Omental fat pad (tissue), 4 donors: Measurements from ENCODE around the gene KRT6A. TPM values are rescaled to one million over a fixed set of nuclear protein-coding genes. Genes with fewer than 3 reads are reported as not detected.
A peak's percentile ranks its signal among the peaks of the same experiment; 100 is the strongest.
"Not testable (repeated sequence)": the region's sequence is repeated elsewhere in the genome, so short reads cannot be mapped to it uniquely, and the experiment has no call there.

ENCODE experiments used
- ATAC-seq: fragments of 150-250 bp; one replicate; pipeline ENCODE4 v1.9.1; 2016; ENCODE audit warnings: mild to moderate bottlenecking, moderate library complexity; ENCODE audit not compliant: low FRiP score
- DNase-seq: peaks from one replicate; pipeline ENCODE4 v3.0.0-alpha.2; 2019; ENCODE audit warnings: low spot score
- total RNA-seq, 4 donors: library from RNA; depleted of rRNA; stranded (reverse); fragments of >200 nt; gene quantifications; one replicate each; pipeline ENCODE4 v1.1.0, GENCODE V29; 2016
- TF ChIP-seq, protein P1 (sequence below), 3 donors: fragments of 450-650 bp; IDR thresholded peaks; one replicate each; pipeline ENCODE4 v1.5.1; 2016 to 2017; ENCODE audit warnings: antibody characterized with exemption in 3 of 3, mild to moderate bottlenecking in 3 of 3, moderate library complexity in 2 of 3

Gene KRT6A
- total RNA-seq, 4 donors from 2014 or later, result 3.3 to 40.7 (median 8.4) TPM

DNA sequence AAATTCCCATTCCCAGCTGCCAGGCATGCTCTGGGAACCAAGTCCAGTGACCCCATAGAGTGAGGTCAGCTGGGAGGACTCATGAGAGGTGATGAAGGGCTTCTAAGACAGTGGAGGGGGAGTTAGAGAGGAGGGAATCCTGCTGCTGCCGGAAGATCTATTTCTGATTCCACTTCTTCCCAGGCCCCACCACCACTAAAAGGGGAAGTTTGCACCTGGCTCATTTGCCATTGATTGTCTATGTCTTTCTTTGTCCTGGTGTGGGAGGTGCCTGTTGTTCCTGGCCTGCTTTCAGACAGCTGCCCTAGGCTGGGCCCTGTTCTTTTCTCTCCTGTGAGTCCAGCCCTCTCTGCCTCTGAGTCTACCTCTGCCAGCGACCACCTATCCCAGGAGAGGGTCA lies 3.0 kb upstream of the KRT6A start:
- no peak for ATAC-seq
- no peak for DNase-seq
- TF ChIP-seq, protein P1, sequence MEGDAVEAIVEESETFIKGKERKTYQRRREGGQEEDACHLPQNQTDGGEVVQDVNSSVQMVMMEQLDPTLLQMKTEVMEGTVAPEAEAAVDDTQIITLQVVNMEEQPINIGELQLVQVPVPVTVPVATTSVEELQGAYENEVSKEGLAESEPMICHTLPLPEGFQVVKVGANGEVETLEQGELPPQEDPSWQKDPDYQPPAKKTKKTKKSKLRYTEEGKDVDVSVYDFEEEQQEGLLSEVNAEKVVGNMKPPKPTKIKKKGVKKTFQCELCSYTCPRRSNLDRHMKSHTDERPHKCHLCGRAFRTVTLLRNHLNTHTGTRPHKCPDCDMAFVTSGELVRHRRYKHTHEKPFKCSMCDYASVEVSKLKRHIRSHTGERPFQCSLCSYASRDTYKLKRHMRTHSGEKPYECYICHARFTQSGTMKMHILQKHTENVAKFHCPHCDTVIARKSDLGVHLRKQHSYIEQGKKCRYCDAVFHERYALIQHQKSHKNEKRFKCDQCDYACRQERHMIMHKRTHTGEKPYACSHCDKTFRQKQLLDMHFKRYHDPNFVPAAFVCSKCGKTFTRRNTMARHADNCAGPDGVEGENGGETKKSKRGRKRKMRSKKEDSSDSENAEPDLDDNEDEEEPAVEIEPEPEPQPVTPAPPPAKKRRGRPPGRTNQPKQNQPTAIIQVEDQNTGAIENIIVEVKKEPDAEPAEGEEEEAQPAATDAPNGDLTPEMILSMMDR (IDR thresholded peaks at IDR 0.05), result no peak

DNA sequence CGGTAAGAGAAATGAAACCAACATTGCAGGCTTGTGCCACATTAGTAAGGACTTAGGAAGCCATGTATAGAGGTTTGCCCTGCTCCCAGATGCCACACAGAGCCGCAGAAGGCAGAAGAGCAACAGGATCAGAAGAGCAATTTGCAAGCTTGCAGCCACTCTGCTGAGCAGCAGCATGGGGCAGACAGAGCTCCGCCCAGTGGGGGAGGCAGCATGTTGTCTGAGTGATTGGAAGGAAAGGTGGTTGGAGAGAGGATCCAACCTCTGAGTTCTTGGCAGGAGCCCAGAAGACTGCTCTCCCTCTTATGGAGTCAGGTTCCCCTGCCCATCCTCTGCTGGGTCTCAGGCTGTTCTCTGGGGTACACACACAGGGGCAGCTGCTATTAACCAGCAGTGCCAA lies 2.3 kb upstream of the KRT6A start:
- peak; percentile 16 for ATAC-seq
- TF ChIP-seq, protein P1 (IDR thresholded peaks at IDR 0.05), result no peak
- DNase-seq, result no peak

DNA sequence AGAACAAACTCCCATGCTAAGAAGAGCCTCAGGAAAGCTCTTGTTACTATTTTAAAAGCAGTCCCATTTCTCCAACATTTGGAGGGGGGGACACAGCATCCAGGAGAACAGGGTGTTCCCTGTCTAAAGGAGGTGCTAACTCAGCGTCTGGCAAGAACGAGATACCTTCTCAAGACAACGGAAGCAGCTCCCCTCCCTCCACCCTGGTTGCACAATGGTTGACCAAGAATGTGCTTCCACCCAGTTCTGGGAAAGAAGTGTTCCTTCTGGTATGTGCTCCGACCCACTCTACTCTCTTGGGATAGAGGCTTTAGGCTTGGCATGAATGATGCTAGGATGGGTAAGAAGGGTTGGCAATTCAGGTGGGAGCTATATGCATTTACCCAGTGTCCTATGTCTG lies 1.5 kb upstream of the KRT6A start:
- TF ChIP-seq, protein P1 (IDR thresholded peaks at IDR 0.05), result no peak
- ATAC-seq (peak; percentile 68), DNase-seq (peak; percentile 34)

DNA sequence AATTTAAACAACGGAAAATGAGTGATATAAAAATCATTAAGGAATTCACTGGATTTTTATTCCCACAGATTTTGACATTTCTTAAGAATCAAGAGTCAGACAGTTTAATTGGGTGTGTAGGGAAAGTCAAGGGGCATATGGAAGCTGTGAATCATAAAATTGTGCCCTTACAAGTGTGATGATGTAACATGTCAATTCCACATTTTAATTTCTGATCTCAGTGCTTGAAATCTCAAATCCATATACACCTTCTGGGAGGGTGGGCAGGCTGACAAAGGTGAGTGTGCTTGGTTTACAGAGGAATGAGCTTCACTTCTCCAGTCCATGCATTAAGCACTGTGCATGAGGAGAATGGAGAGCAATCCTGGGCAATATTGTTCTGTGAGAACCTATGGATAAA lies 1.0 kb upstream of the KRT6A start:
- TF ChIP-seq, protein P1 (IDR thresholded peaks at IDR 0.05), result no peak
- ATAC-seq (no peak), DNase-seq (no peak)

DNA sequence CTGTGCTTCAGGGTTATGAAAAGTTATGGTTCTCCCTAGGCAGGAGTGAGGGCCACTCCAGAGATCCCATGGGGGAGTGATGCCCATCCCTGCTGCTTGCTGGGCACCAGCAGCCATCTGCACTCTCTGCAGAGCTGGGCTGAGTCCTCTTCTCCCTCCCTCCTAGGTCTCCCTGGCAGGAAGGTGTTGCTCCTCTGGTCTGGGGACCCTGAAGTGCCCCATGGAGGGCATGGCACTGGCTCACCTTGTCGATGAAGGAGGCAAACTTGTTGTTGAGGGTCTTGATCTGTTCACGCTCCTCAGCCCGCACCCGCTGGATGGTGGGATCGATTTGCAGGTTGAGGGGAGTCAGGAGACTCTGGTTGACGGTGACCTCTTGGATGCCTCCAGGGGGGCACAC lies 652 bp downstream of the KRT6A start:
- not testable (repeated sequence) for ATAC-seq

GRCh38 chr12:52491495-52491894 lies 1.6 kb downstream of the KRT6A start:
- DNase-seq, ATAC-seq: not testable (repeated sequence)

More for the DNA sequence above, 652 bp downstream of the KRT6A start:
- DNase-seq, result not testable (repeated sequence)

DNA sequence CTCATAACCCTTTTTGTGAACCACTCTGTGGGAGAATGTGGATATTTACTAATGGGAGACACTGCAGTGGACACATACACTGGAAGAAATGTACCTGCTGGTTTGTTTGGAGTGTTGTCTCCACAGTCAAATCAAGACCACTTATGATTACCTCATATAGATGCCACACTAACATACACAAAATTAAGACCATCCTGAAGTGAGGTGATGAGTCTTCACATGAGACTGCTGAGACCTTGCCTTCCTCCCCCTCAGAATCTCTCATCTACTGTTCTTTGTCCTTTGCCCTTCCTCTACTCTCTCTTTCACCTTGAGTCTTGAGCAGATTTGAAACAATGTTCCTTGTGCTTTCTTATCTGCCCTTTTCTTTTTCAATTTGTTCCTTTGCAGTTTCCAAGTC lies 4.3 kb downstream of the KRT6A start:
- TF ChIP-seq, protein P1 (IDR thresholded peaks at IDR 0.05), result no peak
- ATAC-seq, result no peak

GRCh38 chr12:52487744-52488443 lies 5.2 kb downstream of the KRT6A start:
- DNase-seq, ATAC-seq: not testable (repeated sequence)

More for the DNA sequence above, 4.3 kb downstream of the KRT6A start:
- DNase-seq, result no peak

DNA sequence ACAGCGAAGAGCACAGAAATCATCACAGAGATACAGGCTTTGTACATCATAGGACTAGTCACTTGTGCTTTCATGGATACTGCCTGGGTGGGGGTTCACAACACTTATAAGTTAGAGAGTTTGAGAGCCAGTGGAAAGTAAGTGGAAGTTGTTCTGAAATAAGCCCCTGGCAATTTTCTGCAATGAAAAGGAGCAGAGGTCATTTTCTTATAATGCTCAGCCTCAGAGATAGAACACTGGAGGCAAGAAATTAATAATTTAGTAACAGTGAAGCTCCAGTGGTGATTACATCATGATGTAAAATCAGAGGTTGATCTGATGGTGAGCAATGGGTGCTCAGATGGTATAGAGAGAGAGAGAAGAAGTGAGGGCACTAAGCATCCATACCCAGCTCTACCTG lies 5.8 kb downstream of the KRT6A start:
- ATAC-seq, result no peak
- TF ChIP-seq, protein P1 (IDR thresholded peaks at IDR 0.05), result no peak
- no peak for DNase-seq
